ENCODE results near the gene CDKN1A.

The CDKN1A gene

GRCh38 chr6:36718560-36718959 is 40.0 kb downstream of the CDKN1A start:
- Histone ChIP-seq H3K27ac (ENCODE audit: low read depth, low read length, poor library complexity, severe bottlenecking) (no peak overlapping the region), H3K4me2 (ENCODE audit: low read length) (no peak overlapping the region), H3K9me3 (ENCODE audit: low read length) (no peaks in the 10 kb centered on the region), H3K27me3 (ENCODE audit: insufficient read depth, low read length) (no peaks in the 10 kb centered on the region), H3K4me3 (ENCODE audit: low read depth, low read length, poor library complexity, severe bottlenecking) (no peak overlapping the region), H3F3A (ENCODE audit: insufficient read depth, low read length) (no peaks in the 10 kb centered on the region), H3K36me3 (ENCODE audit: insufficient read depth, low read length) (no peaks in the 10 kb centered on the region), H3K9me2 (ENCODE audit: low read depth, low read length) (no peaks in the 10 kb centered on the region), H2AFZ (ENCODE audit: low read length) (no peak overlapping the region), H3K79me2 (ENCODE audit: insufficient read depth, low read length) (no peaks in the 10 kb centered on the region), H4K20me1 (ENCODE audit: insufficient read depth, low read length) (no peaks in the 10 kb centered on the region), H3K4me1 (ENCODE audit: insufficient read depth, low read length, severe bottlenecking) (peaks cover 8% of the 10 kb centered on the region), H3K9ac (ENCODE audit: low read length) (no peak overlapping the region)
- TF ChIP-seq EZH2 (IDR thresholded peaks at IDR 0.05; ENCODE audit: borderline replicate concordance, low read length) (no peak), CTCF (IDR thresholded peaks at IDR 0.05; ENCODE audit: low read length) (no peak)

DNA sequence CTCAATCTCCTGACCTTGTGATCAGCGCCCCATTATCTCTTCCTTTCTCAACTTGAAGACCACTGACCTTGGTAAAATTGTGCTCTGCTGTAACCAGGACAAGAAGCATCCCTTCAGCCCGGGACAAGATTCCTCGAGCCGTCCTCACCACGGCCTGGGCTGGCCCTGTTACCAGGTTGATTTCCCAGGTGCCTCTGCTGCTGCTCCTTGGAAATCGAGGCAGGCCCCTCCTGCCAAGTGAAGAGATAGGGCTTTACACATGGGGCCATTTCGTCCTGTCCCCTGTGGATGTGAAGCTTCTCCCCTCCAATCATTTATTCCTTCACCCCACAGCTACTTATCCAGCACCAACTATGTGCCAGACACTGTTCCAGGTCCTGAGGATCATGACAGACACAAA is 40.6 kb downstream of the CDKN1A start:
- no peak overlapping the region for H2AFZ ChIP-seq (ENCODE audit: low read length)
- no peak overlapping the region for H3K4me3 ChIP-seq (ENCODE audit: low read depth, low read length, poor library complexity, severe bottlenecking)
- H3K9me2 ChIP-seq (ENCODE audit: low read depth, low read length): no peaks in the 10 kb centered on the region
- H3K4me2 ChIP-seq (ENCODE audit: low read length): no peak overlapping the region
- no peak overlapping the region for H3K27ac ChIP-seq (ENCODE audit: low read depth, low read length, poor library complexity, severe bottlenecking)
- H3K36me3 ChIP-seq (ENCODE audit: insufficient read depth, low read length): no peaks in the 10 kb centered on the region
- H3K9ac ChIP-seq (ENCODE audit: low read length): no peak overlapping the region
- no peaks in the 10 kb centered on the region for H3K9me3 ChIP-seq (ENCODE audit: low read length)
- H3K27me3 ChIP-seq (ENCODE audit: insufficient read depth, low read length): no peaks in the 10 kb centered on the region
- TF ChIP-seq CTCF (IDR thresholded peaks at IDR 0.05; ENCODE audit: low read length) (no peak), EZH2 (IDR thresholded peaks at IDR 0.05; ENCODE audit: borderline replicate concordance, low read length) (no peak)
- H3K4me1 ChIP-seq (ENCODE audit: insufficient read depth, low read length, severe bottlenecking): peaks cover 8% of the 10 kb centered on the region
- no peaks in the 10 kb centered on the region for H3F3A ChIP-seq (ENCODE audit: insufficient read depth, low read length)
- no peaks in the 10 kb centered on the region for H3K79me2 ChIP-seq (ENCODE audit: insufficient read depth, low read length)
- no peaks in the 10 kb centered on the region for H4K20me1 ChIP-seq (ENCODE audit: insufficient read depth, low read length)

- H3K4me2 ChIP-seq (ENCODE audit: low read length): no peak overlapping the region
- no peaks in the 10 kb centered on the region for H3K79me2 ChIP-seq (ENCODE audit: insufficient read depth, low read length)
- no peaks in the 10 kb centered on the region for H3K36me3 ChIP-seq (ENCODE audit: insufficient read depth, low read length)
- no peak overlapping the region for H3K27ac ChIP-seq (ENCODE audit: low read depth, low read length, poor library complexity, severe bottlenecking)
- peaks cover 18% of the 10 kb centered on the region for H3K4me1 ChIP-seq (ENCODE audit: insufficient read depth, low read length, severe bottlenecking)
- H3K27me3 ChIP-seq (ENCODE audit: insufficient read depth, low read length): no peaks in the 10 kb centered on the region
- no peak overlapping the region for H2AFZ ChIP-seq (ENCODE audit: low read length)
- no peaks in the 10 kb centered on the region for H4K20me1 ChIP-seq (ENCODE audit: insufficient read depth, low read length)
- no peak overlapping the region for H3K4me3 ChIP-seq (ENCODE audit: low read depth, low read length, poor library complexity, severe bottlenecking)
- H3K9me2 ChIP-seq (ENCODE audit: low read depth, low read length): no peaks in the 10 kb centered on the region
- no peaks in the 10 kb centered on the region for H3K9me3 ChIP-seq (ENCODE audit: low read length)
- no peak for TF ChIP-seq EZH2 (IDR thresholded peaks at IDR 0.05; ENCODE audit: borderline replicate concordance, low read length)
- no peak for TF ChIP-seq CTCF (IDR thresholded peaks at IDR 0.05; ENCODE audit: low read length)
- no peak overlapping the region for H3K9ac ChIP-seq (ENCODE audit: low read length)
- no peaks in the 10 kb centered on the region for H3F3A ChIP-seq (ENCODE audit: insufficient read depth, low read length)
Measured at GRCh38 chr6:36720251-36721141, 42.0 kb downstream of the CDKN1A start.
